GM18517 (cell line): ENCODE results near the gene NDUFAF3.

Experiments used
- ATAC-seq: cut with Tn5 transposase; IDR thresholded peaks from one replicate; pipeline ENCODE4 v1.9.1; 2021; ENCODE audit warnings: mild to moderate bottlenecking, moderate library complexity; ENCODE audit not compliant: unreplicated experiment

NDUFAF3 gene

GRCh38 chr3:49017229-49017970 lies 4.5 kb upstream of the NDUFAF3 start:
- ATAC-seq = no peak

GRCh38 chr3:49017971-49018706 lies 3.8 kb upstream of the NDUFAF3 start, which contains the start of gene DALRD3:
TSS of gene DALRD3 (minus strand) at chr3:49018580. CDS start at chr3:49018564, 16 bp downstream.
- ATAC-seq = no peak

- ATAC-seq = no peak
Observed at GRCh38 chr3:49018707-49019006, 3.3 kb upstream of the NDUFAF3 start.

- no peak for ATAC-seq
Observed at GRCh38 chr3:49019941-49020329, 2.0 kb upstream of the NDUFAF3 start.

- ATAC-seq = peak; percentile 3
Observed at GRCh38 chr3:49020330-49021212, 1.4 kb upstream of the NDUFAF3 start.

- peak; percentile 45 for ATAC-seq
Observed at GRCh38 chr3:49021213-49021812, 608 bp upstream of the NDUFAF3 start.

- no peak for ATAC-seq
Observed at GRCh38 chr3:49022688-49023171, 809 bp downstream of the NDUFAF3 start.

- ATAC-seq = no peak
Observed at GRCh38 chr3:49023775-49024174, 1.9 kb downstream of the NDUFAF3 start.

GRCh38 chr3:49024449-49024848 lies 2.5 kb downstream of the NDUFAF3 start:
- ATAC-seq = no peak

GRCh38 chr3:49025005-49025792 lies 3.3 kb downstream of the NDUFAF3 start:
- no peak for ATAC-seq

- ATAC-seq = no peak
Observed at GRCh38 chr3:49025793-49026520, 4.0 kb downstream of the NDUFAF3 start.

GRCh38 chr3:49026536-49026935 lies 4.6 kb downstream of the NDUFAF3 start:
- ATAC-seq = no peak

- no peak for ATAC-seq
Observed at GRCh38 chr3:49027634-49028033, 5.7 kb downstream of the NDUFAF3 start.

GRCh38 chr3:49028298-49028672 lies 6.4 kb downstream of the NDUFAF3 start:
- no peak for ATAC-seq

- peak; percentile 81 for ATAC-seq
Observed at GRCh38 chr3:49028673-49029562, 7.0 kb downstream of the NDUFAF3 start, which contains the start of gene IMPDH2. TSS of gene IMPDH2 (minus strand) at chr3:49029398. CDS start at chr3:49029350, 48 bp downstream.

GRCh38 chr3:49029563-49029884 lies 7.6 kb downstream of the NDUFAF3 start:
- ATAC-seq = no peak

- ATAC-seq = no peak
Observed at GRCh38 chr3:49030321-49030720, 8.4 kb downstream of the NDUFAF3 start.

GRCh38 chr3:49032646-49033304 lies 10.9 kb downstream of the NDUFAF3 start:
- no peak for ATAC-seq
